ENCODE results near the gene RAB28.

RAB28 gene

DNA sequence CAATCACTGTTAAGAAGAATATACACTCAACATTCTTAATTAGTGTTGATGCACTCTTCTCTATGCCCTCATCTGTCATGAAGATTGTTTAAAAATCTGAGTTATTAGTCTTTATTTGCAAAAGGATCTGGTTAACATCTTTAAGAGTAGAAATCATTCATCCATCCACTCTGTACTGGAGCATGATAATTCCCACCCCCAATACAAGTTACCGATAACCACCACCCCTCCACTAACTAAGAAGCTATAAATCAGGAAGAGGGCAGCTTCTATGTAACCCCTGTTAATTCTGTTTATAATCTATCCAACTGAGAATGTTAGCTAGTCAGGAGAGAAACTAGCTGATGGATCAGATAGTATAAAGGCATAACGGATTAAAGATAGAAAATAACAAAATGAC is 34.5 kb downstream of the RAB28 start:
- DNase-seq (ENCODE audit: low spot score): no peak
- in situ Hi-C loops (cut with MboI; ENCODE audit: low pct_unique_long_range_greater_than_20kb, low sequenced_read_pairs, unreplicated experiment): no loop called here
- TF ChIP-seq, protein P1, sequence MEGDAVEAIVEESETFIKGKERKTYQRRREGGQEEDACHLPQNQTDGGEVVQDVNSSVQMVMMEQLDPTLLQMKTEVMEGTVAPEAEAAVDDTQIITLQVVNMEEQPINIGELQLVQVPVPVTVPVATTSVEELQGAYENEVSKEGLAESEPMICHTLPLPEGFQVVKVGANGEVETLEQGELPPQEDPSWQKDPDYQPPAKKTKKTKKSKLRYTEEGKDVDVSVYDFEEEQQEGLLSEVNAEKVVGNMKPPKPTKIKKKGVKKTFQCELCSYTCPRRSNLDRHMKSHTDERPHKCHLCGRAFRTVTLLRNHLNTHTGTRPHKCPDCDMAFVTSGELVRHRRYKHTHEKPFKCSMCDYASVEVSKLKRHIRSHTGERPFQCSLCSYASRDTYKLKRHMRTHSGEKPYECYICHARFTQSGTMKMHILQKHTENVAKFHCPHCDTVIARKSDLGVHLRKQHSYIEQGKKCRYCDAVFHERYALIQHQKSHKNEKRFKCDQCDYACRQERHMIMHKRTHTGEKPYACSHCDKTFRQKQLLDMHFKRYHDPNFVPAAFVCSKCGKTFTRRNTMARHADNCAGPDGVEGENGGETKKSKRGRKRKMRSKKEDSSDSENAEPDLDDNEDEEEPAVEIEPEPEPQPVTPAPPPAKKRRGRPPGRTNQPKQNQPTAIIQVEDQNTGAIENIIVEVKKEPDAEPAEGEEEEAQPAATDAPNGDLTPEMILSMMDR (IDR thresholded peaks at IDR 0.05; ENCODE audit: extremely low read depth, insufficient read depth, missing control alignments): no peak

DNA sequence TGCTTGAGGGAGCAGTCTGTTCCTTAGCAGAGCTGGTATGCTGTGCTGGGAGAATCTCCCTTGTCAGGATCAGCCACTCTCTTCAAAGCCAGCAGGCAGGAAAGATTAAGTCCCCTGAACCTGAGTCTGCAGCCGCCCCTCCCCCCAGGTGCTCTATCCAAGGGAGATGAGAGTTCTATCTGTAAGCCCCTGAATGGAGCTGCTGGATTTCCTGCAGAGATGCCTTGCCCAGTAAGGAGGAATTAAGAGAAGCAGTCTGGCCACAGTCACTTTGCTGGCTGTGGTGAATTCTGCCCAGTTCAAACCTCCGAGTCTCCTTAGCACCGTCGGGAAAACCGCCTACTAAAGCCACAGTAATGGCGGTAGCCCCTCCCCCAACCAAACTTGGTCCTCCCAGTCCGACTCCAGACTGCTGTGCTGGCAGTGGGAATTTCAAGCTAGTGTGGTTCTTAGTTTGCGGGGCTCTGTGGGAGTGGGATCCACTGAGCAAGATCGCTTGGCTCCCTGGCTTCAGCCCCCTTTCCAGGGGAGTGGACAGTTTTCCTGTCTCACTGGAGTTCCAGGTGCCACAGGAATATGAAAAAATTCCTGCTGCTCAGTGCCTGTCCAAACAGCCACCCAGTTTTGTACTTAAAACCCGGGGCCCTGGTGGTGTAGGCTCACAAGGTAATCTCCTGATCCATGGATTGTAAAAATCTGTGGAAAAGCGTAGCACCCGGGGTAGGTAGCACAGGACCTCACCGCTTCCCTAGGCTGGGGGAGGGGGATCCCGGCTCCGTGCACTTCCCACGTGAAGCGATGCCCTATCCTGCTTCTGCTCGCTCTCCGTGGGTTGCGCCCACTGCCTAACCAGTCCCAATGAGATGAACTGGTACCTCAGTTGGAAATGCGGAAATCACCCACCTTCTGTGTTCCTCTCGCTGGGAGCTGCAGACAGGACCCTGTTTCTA is 38.0 kb downstream of the RAB28 start:
- in situ Hi-C loops (cut with MboI; ENCODE audit: low pct_unique_long_range_greater_than_20kb, low sequenced_read_pairs, unreplicated experiment): no loop called here
- DNase-seq (ENCODE audit: low spot score): no peak
- TF ChIP-seq, protein P1 (IDR thresholded peaks at IDR 0.05; ENCODE audit: extremely low read depth, insufficient read depth, missing control alignments): no peak

- TF ChIP-seq, protein P1 (IDR thresholded peaks at IDR 0.05; ENCODE audit: extremely low read depth, insufficient read depth, missing control alignments): no peak
- in situ Hi-C loops (cut with MboI; ENCODE audit: low pct_unique_long_range_greater_than_20kb, low sequenced_read_pairs, unreplicated experiment): no loop called here
- DNase-seq (ENCODE audit: low spot score): no peak
Observed at GRCh38 chr4:13441506-13441905, 42.6 kb downstream of the RAB28 start.

GRCh38 chr4:13436962-13437361 is 47.2 kb downstream of the RAB28 start:
- TF ChIP-seq, protein P1 (IDR thresholded peaks at IDR 0.05; ENCODE audit: extremely low read depth, insufficient read depth, missing control alignments): no peak
- no peak for DNase-seq (ENCODE audit: low spot score)
- in situ Hi-C loops (cut with MboI; ENCODE audit: low pct_unique_long_range_greater_than_20kb, low sequenced_read_pairs, unreplicated experiment): no loop called here

DNA sequence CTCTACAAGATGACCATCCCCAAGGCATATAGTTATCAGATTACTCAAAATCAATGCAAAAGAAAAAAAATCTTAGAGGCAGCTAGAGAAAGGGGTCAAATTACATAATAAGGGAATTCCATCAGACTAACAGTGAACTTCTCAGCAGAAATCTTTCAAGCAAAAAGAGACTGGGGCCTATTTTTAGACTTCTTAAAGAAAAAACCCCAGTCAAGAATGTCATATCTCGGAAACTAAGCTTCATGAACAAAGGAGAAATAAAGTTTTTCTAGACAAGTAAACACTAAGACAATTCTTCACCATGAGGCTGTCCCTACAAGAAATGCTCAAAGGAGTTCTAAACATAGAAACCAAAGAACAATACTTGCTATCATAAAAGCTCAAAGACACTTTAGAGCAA is 51.7 kb downstream of the RAB28 start:
- DNase-seq (ENCODE audit: low spot score): no peak
- TF ChIP-seq, protein P1 (IDR thresholded peaks at IDR 0.05; ENCODE audit: extremely low read depth, insufficient read depth, missing control alignments): no peak
- in situ Hi-C loops (cut with MboI; ENCODE audit: low pct_unique_long_range_greater_than_20kb, low sequenced_read_pairs, unreplicated experiment): no loop called here

DNA sequence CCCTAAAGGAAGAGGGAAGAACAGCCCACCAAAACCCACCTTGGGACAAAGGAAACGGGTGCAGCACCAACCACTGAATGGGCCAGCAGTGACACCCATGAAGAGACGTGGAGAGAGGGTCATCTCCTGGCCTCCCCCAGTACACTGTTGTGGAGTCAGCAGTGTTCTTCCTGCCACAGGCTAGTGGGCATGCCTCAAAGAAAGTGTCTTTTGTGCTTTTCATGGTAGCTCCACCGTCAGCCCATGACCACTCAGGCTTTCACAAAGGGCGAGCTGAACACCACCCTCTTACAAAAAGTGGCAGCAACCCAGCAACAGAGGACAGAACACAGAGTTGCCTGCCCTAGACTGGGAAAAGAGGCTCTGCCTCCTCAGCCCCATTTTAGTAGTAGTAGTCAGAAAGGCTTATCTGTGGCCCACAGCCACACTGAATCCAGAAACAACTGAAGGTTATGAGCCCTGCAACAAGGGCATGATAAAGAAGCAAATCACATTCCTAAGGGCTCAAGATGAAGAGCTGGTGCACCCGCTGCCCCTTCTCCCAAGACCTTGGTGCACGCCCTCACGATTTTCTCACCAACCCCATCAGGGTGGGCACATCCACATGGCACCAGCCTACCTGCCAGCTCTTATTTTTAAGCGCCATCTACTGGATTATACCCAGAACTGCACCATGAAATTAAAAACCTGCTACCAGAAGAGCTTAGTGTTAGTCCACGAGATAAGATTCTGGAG is 53.1 kb downstream of the RAB28 start:
- DNase-seq (ENCODE audit: low spot score): no peak
- TF ChIP-seq, protein P1 (IDR thresholded peaks at IDR 0.05; ENCODE audit: extremely low read depth, insufficient read depth, missing control alignments): peak; percentile 38
- in situ Hi-C loops (cut with MboI; ENCODE audit: low pct_unique_long_range_greater_than_20kb, low sequenced_read_pairs, unreplicated experiment): no loop called here
